ENCODE data around the gene SGCD. TPM values are rescaled to one million over a fixed set of nuclear protein-coding genes. Genes with fewer than 3 reads are reported as not detected.

The SGCD gene
- total RNA-seq, 2 donors from 2014 or later = 1.0 to 2.2 TPM

DNA sequence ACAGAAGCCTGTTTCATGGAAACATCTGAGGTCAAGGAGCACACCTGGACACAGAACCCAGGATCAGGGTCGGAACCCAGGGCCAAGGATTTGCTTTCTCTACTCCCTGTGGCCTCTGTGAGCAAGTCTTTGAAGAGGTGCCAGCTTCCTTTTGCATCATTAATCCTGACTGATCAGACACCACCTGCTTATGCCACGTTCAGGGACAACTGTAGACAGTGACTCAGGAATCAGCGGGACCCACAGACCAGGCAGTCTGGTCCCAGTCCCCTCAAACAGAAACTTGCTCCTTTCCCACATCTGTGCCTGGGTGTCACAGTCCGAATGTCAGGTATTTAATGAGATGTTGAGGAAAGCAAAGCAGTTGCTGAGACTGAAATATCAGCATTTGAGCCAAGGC, 154.8 kb downstream of the SGCD start:
- no peaks in the 10 kb centered on the region for H3K4me1 ChIP-seq
- H3K27me3 ChIP-seq = no peaks in the 10 kb centered on the region
- intact Hi-C loops (cut with DNase I) = no loop called here
- TF ChIP-seq, protein P1, sequence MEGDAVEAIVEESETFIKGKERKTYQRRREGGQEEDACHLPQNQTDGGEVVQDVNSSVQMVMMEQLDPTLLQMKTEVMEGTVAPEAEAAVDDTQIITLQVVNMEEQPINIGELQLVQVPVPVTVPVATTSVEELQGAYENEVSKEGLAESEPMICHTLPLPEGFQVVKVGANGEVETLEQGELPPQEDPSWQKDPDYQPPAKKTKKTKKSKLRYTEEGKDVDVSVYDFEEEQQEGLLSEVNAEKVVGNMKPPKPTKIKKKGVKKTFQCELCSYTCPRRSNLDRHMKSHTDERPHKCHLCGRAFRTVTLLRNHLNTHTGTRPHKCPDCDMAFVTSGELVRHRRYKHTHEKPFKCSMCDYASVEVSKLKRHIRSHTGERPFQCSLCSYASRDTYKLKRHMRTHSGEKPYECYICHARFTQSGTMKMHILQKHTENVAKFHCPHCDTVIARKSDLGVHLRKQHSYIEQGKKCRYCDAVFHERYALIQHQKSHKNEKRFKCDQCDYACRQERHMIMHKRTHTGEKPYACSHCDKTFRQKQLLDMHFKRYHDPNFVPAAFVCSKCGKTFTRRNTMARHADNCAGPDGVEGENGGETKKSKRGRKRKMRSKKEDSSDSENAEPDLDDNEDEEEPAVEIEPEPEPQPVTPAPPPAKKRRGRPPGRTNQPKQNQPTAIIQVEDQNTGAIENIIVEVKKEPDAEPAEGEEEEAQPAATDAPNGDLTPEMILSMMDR (IDR thresholded peaks at IDR 0.05) = no peak
- H3K9me3 ChIP-seq = no peaks in the 10 kb centered on the region
- no peak overlapping the region for H3K27ac ChIP-seq
- DNase-seq = no peak
- H3K36me3 ChIP-seq = no peaks in the 10 kb centered on the region
- no peak overlapping the region for H3K9ac ChIP-seq (ENCODE audit: low read depth in 2 of 2, low read length in 2 of 2)
- H3K4me3 ChIP-seq = no peak overlapping the region

DNA sequence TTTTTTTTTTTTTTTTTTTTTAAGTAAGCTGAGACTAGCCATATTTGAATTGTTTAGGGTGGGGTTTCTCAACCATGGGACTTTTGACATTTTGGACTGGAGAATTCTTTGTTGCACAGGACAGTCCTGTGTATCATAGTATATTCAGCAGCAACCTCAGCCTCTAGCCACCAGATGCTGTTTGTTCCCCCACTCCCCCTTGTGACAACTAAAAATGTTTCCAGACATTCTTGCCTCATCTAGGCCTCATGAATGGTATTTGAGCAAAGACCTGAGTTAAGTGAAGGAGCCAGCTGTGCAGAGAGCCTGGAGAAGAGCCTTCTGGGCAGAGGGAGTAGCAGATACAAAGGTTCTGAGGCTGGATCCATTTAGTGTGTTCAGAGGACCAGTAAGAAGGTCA, 155.9 kb downstream of the SGCD start:
- intact Hi-C loops (cut with DNase I) = no loop called here
- TF ChIP-seq, protein P1 (IDR thresholded peaks at IDR 0.05) = no peak
- H3K36me3 ChIP-seq = no peaks in the 10 kb centered on the region

DNA sequence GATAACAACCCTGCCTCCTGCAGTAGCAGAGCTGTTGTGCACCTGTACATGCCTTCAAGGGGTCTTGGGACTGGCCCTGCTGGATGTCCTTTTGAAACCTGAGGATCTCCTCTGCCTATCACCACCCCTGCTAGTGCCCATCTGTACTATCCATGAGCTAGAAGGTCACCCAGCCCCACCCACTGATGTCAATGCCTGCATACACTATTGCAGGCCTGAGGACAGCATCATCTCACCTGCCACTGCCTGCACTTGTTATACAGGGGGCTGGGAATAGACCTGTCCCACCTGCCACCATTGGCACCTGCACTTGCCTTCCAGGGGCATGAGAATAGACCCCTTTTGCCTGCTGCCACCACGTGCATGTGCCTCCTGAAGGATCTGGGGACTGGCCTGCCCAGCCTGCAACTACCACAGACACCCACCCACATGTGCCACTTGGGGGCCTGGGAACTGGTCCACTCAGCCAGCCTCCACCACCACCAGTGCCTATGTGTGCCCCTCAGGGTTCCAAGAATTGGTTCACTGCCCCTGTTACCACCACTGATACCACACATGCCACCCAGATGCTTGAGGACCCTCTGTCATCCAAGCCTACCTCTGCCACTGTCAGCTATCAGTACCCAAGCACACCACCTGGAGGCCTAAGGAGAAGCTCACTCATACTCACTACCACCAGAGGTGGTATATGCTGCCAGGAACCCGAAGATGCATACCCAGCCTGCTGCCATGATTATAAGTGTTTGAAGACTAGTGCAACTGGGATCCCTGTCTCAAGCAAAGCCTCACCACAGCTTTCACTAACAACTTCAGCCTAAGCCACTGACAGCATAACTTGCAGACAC, 159.7 kb downstream of the SGCD start:
- no peaks in the 10 kb centered on the region for H3K4me1 ChIP-seq
- DNase-seq = no peak
- H3K9ac ChIP-seq (ENCODE audit: low read depth in 2 of 2, low read length in 2 of 2) = no peak overlapping the region
- H3K27ac ChIP-seq = no peak overlapping the region
- TF ChIP-seq, protein P1 (IDR thresholded peaks at IDR 0.05) = no peak
- H3K36me3 ChIP-seq = no peaks in the 10 kb centered on the region
- no peak overlapping the region for H3K4me3 ChIP-seq
- intact Hi-C loops (cut with DNase I) = no loop called here
- H3K9me3 ChIP-seq = no peaks in the 10 kb centered on the region
- no peaks in the 10 kb centered on the region for H3K27me3 ChIP-seq

More for the DNA sequence above, 155.9 kb downstream of the SGCD start:
- Histone ChIP-seq H3K4me1 (no peaks in the 10 kb centered on the region), H3K4me3 (no peak overlapping the region), H3K9me3 (no peaks in the 10 kb centered on the region), H3K27me3 (no peaks in the 10 kb centered on the region), H3K27ac (no peak overlapping the region), H3K9ac (ENCODE audit: low read depth in 2 of 2, low read length in 2 of 2) (no peak overlapping the region)
- no peak for DNase-seq

DNA sequence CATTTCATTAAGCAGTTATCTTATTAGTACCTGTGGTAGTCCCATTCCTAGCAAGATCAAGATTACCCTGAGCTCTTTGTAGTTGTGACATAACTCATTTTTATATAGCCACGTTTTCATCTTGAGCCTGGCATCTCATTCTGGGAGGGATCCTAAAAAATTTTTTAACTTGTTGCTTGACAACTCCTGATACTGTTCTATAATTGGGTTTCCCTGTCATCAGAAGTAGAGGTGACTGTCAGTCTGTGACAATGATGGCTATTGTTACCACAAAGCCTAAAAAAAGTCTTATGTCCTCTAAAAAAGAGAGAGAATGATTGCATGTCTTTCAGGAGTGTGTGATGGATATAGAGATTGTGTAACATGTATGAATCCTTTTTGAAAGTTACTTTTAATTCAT, 164.8 kb downstream of the SGCD start:
- H3K27ac ChIP-seq = no peak overlapping the region
- H3K9me3 ChIP-seq = no peaks in the 10 kb centered on the region
- H3K9ac ChIP-seq (ENCODE audit: low read depth in 2 of 2, low read length in 2 of 2) = no peak overlapping the region
- no peak for DNase-seq
- no peak overlapping the region for H3K4me3 ChIP-seq
- H3K4me1 ChIP-seq = no peaks in the 10 kb centered on the region
- no peaks in the 10 kb centered on the region for H3K27me3 ChIP-seq
- intact Hi-C loops (cut with DNase I) = no loop called here
- H3K36me3 ChIP-seq = no peaks in the 10 kb centered on the region
- TF ChIP-seq, protein P1 (IDR thresholded peaks at IDR 0.05) = no peak

GRCh38 chr5:156496291-156496690, 169.3 kb downstream of the SGCD start:
- H3K4me3 ChIP-seq = no peak overlapping the region
- H3K4me1 ChIP-seq = no peaks in the 10 kb centered on the region
- no peaks in the 10 kb centered on the region for H3K36me3 ChIP-seq
- no peak overlapping the region for H3K27ac ChIP-seq
- intact Hi-C loops (cut with DNase I) = no loop called here
- no peaks in the 10 kb centered on the region for H3K9me3 ChIP-seq
- H3K27me3 ChIP-seq = no peaks in the 10 kb centered on the region
- DNase-seq = no peak
- TF ChIP-seq, protein P1 (IDR thresholded peaks at IDR 0.05) = no peak
- H3K9ac ChIP-seq (ENCODE audit: low read depth in 2 of 2, low read length in 2 of 2) = no peak overlapping the region

Data from colonic mucosa (tissue), 4 donors.